SK-N-SH treated with all-trans-retinoic acid at 6 μM for 48 hours (cell line): ENCODE results near the gene FOXA1.

Experiments used
- ARNTL ChIP-seq: fragments of 450-650 bp; formaldehyde crosslinking; IDR thresholded peaks from 2 replicates; pipeline ENCODE4 v1.5.0; 2020; ENCODE audit warnings: low read depth, mild to moderate bottlenecking, moderate library complexity, borderline replicate concordance
- CSRNP3 ChIP-seq: fragments of 250-450 bp; sonication (Bioruptor Pico); IDR thresholded peaks from 2 replicates; pipeline ENCODE4 v1.5.1; 2021; ENCODE audit warnings: mild to moderate bottlenecking, moderate library complexity
- ZC3H10 ChIP-seq: fragments of 250-450 bp; sonication (Bioruptor Pico); IDR thresholded peaks from 2 replicates; pipeline ENCODE4 v1.5.1; 2021; ENCODE audit warnings: mild to moderate bottlenecking, moderate library complexity
- ZFP30 ChIP-seq: fragments of 450-650 bp; formaldehyde crosslinking; IDR thresholded peaks from 2 replicates; pipeline ENCODE4 v1.5.0; 2022; ENCODE audit warnings: mild to moderate bottlenecking, moderate library complexity
- TF ChIP-seq, protein P1 (sequence below): fragments of 250-450 bp; sonication (Bioruptor Pico); IDR thresholded peaks from 2 replicates; pipeline ENCODE4 v1.8.0; 2021; ENCODE audit warnings: low read depth, mild to moderate bottlenecking, moderate library complexity, borderline replicate concordance
- TF ChIP-seq, protein P2 (sequence below): fragments of 250-450 bp; sonication (Bioruptor Pico); IDR thresholded peaks from 2 replicates; pipeline ENCODE4 v1.5.1; 2020; ENCODE audit warnings: low read depth, mild to moderate bottlenecking, moderate library complexity

- TF ChIP-seq CSRNP3 = no peak
- no peak for TF ChIP-seq ARNTL (CRISPR knock-in tag)
- no peak for TF ChIP-seq ZFP30 (CRISPR knock-in tag)
- TF ChIP-seq, protein P1, sequence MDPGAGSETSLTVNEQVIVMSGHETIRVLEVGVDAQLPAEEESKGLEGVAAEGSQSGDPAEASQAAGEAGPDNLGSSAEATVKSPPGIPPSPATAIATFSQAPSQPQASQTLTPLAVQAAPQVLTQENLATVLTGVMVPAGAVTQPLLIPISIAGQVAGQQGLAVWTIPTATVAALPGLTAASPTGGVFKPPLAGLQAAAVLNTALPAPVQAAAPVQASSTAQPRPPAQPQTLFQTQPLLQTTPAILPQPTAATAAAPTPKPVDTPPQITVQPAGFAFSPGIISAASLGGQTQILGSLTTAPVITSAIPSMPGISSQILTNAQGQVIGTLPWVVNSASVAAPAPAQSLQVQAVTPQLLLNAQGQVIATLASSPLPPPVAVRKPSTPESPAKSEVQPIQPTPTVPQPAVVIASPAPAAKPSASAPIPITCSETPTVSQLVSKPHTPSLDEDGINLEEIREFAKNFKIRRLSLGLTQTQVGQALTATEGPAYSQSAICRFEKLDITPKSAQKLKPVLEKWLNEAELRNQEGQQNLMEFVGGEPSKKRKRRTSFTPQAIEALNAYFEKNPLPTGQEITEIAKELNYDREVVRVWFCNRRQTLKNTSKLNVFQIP = no peak
- TF ChIP-seq, protein P2, sequence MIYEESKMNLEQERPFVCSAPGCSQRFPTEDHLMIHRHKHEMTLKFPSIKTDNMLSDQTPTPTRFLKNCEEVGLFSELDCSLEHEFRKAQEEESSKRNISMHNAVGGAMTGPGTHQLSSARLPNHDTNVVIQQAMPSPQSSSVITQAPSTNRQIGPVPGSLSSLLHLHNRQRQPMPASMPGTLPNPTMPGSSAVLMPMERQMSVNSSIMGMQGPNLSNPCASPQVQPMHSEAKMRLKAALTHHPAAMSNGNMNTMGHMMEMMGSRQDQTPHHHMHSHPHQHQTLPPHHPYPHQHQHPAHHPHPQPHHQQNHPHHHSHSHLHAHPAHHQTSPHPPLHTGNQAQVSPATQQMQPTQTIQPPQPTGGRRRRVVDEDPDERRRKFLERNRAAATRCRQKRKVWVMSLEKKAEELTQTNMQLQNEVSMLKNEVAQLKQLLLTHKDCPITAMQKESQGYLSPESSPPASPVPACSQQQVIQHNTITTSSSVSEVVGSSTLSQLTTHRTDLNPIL (CRISPR knock-in tag) = no peak
- TF ChIP-seq ZC3H10 = no peak
These were observed 5.2 kb downstream of the FOXA1 start for GRCh38 chr14:37589715-37590427.
